MM.1S (cell line): ENCODE data around the gene PRX.

ENCODE experiments used
- EZH2 ChIP-seq: fragments of 300-600 bp; sonication (generic); optimal IDR thresholded peaks from 2 replicates; pipeline ENCODE3; 2017; ENCODE audit warnings: low read depth, mild to moderate bottlenecking, antibody characterized with exemption, low read length, mixed read lengths
- EZH2phosphoT487 ChIP-seq: fragments of 300-600 bp; sonication (generic); IDR thresholded peaks from 2 replicates; pipeline ENCODE4 v1.6.1; 2018; ENCODE audit warnings: antibody characterized with exemption, low read length
- TF ChIP-seq, protein P1 (sequence below): fragments of 300-600 bp; sonication (generic); IDR thresholded peaks from 2 replicates; pipeline ENCODE4 v1.5.1; 2016; ENCODE audit warnings: antibody characterized with exemption, low read length, mixed read lengths

DNA sequence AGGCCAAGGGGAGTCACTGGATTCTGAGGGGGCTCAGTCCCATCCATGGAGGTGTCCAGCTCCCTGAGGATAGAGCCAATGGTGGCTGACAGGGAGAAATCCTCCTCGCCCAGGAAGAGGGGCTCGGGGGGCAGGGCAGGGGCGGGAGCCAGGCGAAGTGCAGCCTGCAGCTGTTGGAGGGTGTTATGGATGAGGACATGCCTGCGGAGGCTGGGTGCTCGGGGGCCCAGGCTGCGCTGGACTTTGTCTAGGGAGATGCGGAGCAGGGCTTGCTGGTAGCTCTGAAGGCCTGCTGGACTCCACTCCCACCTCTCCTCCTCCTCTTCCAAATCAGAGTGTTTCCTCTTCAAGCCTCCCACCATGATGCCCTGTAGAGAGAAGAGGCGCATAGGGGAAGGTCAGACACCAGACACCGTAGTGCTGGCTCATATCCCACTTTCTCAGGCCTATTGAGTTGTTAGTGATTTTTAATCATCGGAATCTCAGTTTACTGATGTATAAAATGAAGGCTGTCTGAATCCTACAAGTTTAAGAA is 28.6 kb upstream of the PRX start:
- TF ChIP-seq, protein P1, sequence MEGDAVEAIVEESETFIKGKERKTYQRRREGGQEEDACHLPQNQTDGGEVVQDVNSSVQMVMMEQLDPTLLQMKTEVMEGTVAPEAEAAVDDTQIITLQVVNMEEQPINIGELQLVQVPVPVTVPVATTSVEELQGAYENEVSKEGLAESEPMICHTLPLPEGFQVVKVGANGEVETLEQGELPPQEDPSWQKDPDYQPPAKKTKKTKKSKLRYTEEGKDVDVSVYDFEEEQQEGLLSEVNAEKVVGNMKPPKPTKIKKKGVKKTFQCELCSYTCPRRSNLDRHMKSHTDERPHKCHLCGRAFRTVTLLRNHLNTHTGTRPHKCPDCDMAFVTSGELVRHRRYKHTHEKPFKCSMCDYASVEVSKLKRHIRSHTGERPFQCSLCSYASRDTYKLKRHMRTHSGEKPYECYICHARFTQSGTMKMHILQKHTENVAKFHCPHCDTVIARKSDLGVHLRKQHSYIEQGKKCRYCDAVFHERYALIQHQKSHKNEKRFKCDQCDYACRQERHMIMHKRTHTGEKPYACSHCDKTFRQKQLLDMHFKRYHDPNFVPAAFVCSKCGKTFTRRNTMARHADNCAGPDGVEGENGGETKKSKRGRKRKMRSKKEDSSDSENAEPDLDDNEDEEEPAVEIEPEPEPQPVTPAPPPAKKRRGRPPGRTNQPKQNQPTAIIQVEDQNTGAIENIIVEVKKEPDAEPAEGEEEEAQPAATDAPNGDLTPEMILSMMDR, result no peak
- no peak for TF ChIP-seq EZH2phosphoT487
- no peak for TF ChIP-seq EZH2
